Liver (tissue), 9 donors: ENCODE data around the gene ADSS2. TPM values are rescaled to one million over a fixed set of nuclear protein-coding genes. Genes with fewer than 3 reads are reported as not detected.
"Not testable (repeated sequence)": the region's sequence is repeated elsewhere in the genome, so short reads cannot be mapped to it uniquely, and the experiment has no call there.

ENCODE experiments used
- DNase-seq: peaks from one replicate; pipeline ENCODE4 v3.0.0-alpha.2; 2017; ENCODE audit warnings: low spot score
- H3K27ac ChIP-seq, 2 donors: one replicate each; pipeline ENCODE4 v1.7.0; 2013; ENCODE audit warnings: inconsistent platforms in 2 of 2, low read length in 2 of 2, control low read depth in 1 of 2, low read depth in 1 of 2, mild to moderate bottlenecking in 1 of 2
- H3K27me3 ChIP-seq, 4 donors: one replicate each; pipeline versions ENCODE4 v1.6.1 to v1.7.0; 2013; ENCODE audit warnings: low read length in 3 of 4, inconsistent platforms in 1 of 4, mild to moderate bottlenecking in 1 of 4, moderate library complexity in 1 of 4; ENCODE audit not compliant: control insufficient read depth in 4 of 4, insufficient read depth in 4 of 4
- H3K36me3 ChIP-seq, 4 donors: one replicate each; pipeline versions ENCODE4 v1.6.1 to v1.7.0; 2013; ENCODE audit warnings: low read length in 3 of 4, mild to moderate bottlenecking in 3 of 4, low read depth in 1 of 4, moderate library complexity in 1 of 4; ENCODE audit not compliant: control insufficient read depth in 4 of 4, insufficient read depth in 3 of 4
- H3K4me1 ChIP-seq, 4 donors: one replicate each; pipeline versions ENCODE4 v1.6.1 to v1.7.0; 2013; ENCODE audit warnings: low read length in 3 of 4, mild to moderate bottlenecking in 3 of 4, moderate library complexity in 1 of 4; ENCODE audit not compliant: control insufficient read depth in 4 of 4, insufficient read depth in 4 of 4
- H3K4me3 ChIP-seq, 3 donors: one replicate each; pipeline versions ENCODE4 v1.6.1 to v1.7.0; 2013; ENCODE audit warnings: low read length in 3 of 3, control low read depth in 1 of 3, low read depth in 1 of 3, mild to moderate bottlenecking in 1 of 3
- H3K9ac ChIP-seq, 2 donors: one replicate each; pipeline ENCODE4 v1.7.0; 2013; ENCODE audit warnings: low read length in 2 of 2, mild to moderate bottlenecking in 2 of 2, moderate library complexity in 2 of 2, control low read depth in 1 of 2, low read depth in 1 of 2
- H3K9me3 ChIP-seq, 4 donors: one replicate each; pipeline versions ENCODE4 v1.6.1 to v1.7.0; 2013; ENCODE audit warnings: low read length in 3 of 4; ENCODE audit not compliant: control insufficient read depth in 4 of 4
- ATF3 ChIP-seq: IDR thresholded peaks from 2 replicates; pipeline ENCODE4 v1.6.1; 2016; ENCODE audit warnings: antibody characterized with exemption
- EGR1 ChIP-seq, 2 donors: IDR thresholded peaks; 2 replicates each; pipeline ENCODE4 v1.6.1; 2016 to 2018; ENCODE audit warnings: antibody characterized with exemption in 2 of 2, low read depth in 2 of 2
- FOXA1 ChIP-seq: IDR thresholded peaks from 2 replicates; pipeline ENCODE4 v1.6.1; 2016; ENCODE audit warnings: antibody characterized with exemption
- FOXA2 ChIP-seq: IDR thresholded peaks from 2 replicates; pipeline ENCODE4 v1.6.1; 2016; ENCODE audit warnings: antibody characterized with exemption
- GABPA ChIP-seq, 2 donors: IDR thresholded peaks in 1 of 2; conservative IDR thresholded peaks in 1 of 2; 2 replicates each; pipeline ENCODE4 v1.6.1; 2016; ENCODE audit warnings: antibody characterized with exemption in 2 of 2, mild to moderate bottlenecking in 1 of 2, moderate library complexity in 1 of 2
- HNF4A ChIP-seq, 2 donors: conservative IDR thresholded peaks; 2 replicates each; pipeline ENCODE4 v1.6.1; 2016; ENCODE audit warnings: antibody characterized with exemption in 2 of 2, mild to moderate bottlenecking in 2 of 2
- HNF4G ChIP-seq: IDR thresholded peaks from 2 replicates; pipeline ENCODE4 v1.6.1; 2016; ENCODE audit warnings: antibody characterized with exemption
- JUND ChIP-seq, 2 donors: IDR thresholded peaks; 2 replicates each; pipeline ENCODE4 v1.6.1; 2016; ENCODE audit warnings: antibody characterized with exemption in 2 of 2
- MAX ChIP-seq: IDR thresholded peaks from 2 replicates; pipeline ENCODE4 v1.6.1; 2016; ENCODE audit warnings: antibody characterized with exemption
- NR2F2 ChIP-seq: IDR thresholded peaks from 2 replicates; pipeline ENCODE4 v1.6.1; 2016; ENCODE audit warnings: antibody characterized with exemption
- RAD21 ChIP-seq, 2 donors: IDR thresholded peaks; 2 replicates each; pipeline ENCODE4 v1.6.1; 2016; ENCODE audit warnings: antibody characterized with exemption in 2 of 2, mild to moderate bottlenecking in 2 of 2
- REST ChIP-seq: IDR thresholded peaks from 2 replicates; pipeline ENCODE4 v1.6.1; 2016; ENCODE audit warnings: antibody characterized with exemption, mild to moderate bottlenecking
- RXRA ChIP-seq, 2 donors: IDR thresholded peaks; 2 replicates each; pipeline ENCODE4 v1.6.1; 2017 to 2018; ENCODE audit warnings: antibody characterized with exemption in 2 of 2, mild to moderate bottlenecking in 1 of 2
- SP1 ChIP-seq: IDR thresholded peaks from 2 replicates; pipeline ENCODE4 v1.6.1; 2018; ENCODE audit warnings: antibody characterized with exemption, mild to moderate bottlenecking
- TAF1 ChIP-seq: conservative IDR thresholded peaks from 2 replicates; pipeline ENCODE4 v1.6.1; 2016; ENCODE audit warnings: antibody characterized with exemption, mild to moderate bottlenecking
- YY1 ChIP-seq: IDR thresholded peaks from 2 replicates; pipeline ENCODE4 v1.6.1; 2016; ENCODE audit warnings: antibody characterized with exemption, mild to moderate bottlenecking
- ZBTB33 ChIP-seq: IDR thresholded peaks from 2 replicates; pipeline ENCODE4 v1.6.1; 2016; ENCODE audit warnings: antibody characterized with exemption
- WGBS: extraction: QIAGEN DNeasy Blood & Tissue Kit; methylation state at CpG from one replicate; pipeline ENCODE4 v1.1.7; 2013; 5-methylcytosine and 5-hydroxymethylcytosine counted together
- polyA plus RNA-seq, 2 donors: library from polyadenylated mRNA; stranded (reverse) in 1 of 2; unstranded in 1 of 2; fragments of 200-250 nt in 1 of 2; fragments of >200 nt in 1 of 2; fragmentation: Nextera tagmentation in 1 of 2; extraction: Ambion mirVana in 1 of 2; gene quantifications; one replicate each; pipeline versions ENCODE4 v1.2.1 to v1.2.3, GENCODE V29; 2013 to 2015
- total RNA-seq, 2 donors: library from RNA; depleted of rRNA; stranded (reverse); fragments of >200 nt; gene quantifications; one replicate each; pipeline ENCODE4 v1.2.3, GENCODE V29; 2014
- donor health status: healthy.
- donor health status: healthy.
- donor health status: healthy.
- donor health status: healthy.
- donor health status: healthy.

The ADSS2 gene
- total and polyA plus RNA-seq, 4 donors: 7.3 to 17.3 (median 12.6) TPM

GRCh38 chr1:244367399-244368114 is 84.2 kb downstream of the ADSS2 start:
- H3K36me3 ChIP-seq: no peaks in the 10 kb centered on the region
- TF ChIP-seq HNF4A (conservative IDR thresholded peaks at IDR 0.05) (no peak), FOXA2 (no peak), YY1 (no peak), JUND (IDR thresholded peaks at IDR 0.05) (no peak), RXRA (IDR thresholded peaks at IDR 0.05) (no peak), ATF3 (no peak), NR2F2 (no peak), EGR1 (IDR thresholded peaks at IDR 0.05; ENCODE audit: low read depth in 2 of 2) (no peak), RAD21 (IDR thresholded peaks at IDR 0.05) (no peak), TAF1 (no peak), SP1 (no peak), GABPA (IDR thresholded peaks at IDR 0.05 in 1 of 2, conservative IDR thresholded peaks at IDR 0.05 in 1 of 2) (no peak)
- no peak overlapping the region for H3K9ac ChIP-seq
- 87% methylated on average over 18 of the region's 18 CpGs for WGBS
- H3K27me3 ChIP-seq: peaks cover 0 to 3% (median 0%) of the 10 kb centered on the region in 4 donors
- H3K27ac ChIP-seq: no peak overlapping the region
- no peak overlapping the region for H3K4me3 ChIP-seq
- H3K4me1 ChIP-seq: no peaks in the 10 kb centered on the region
- H3K9me3 ChIP-seq: no peaks in the 10 kb centered on the region
- DNase-seq: no peak

GRCh38 chr1:244365809-244366208 is 85.9 kb downstream of the ADSS2 start:
- Histone ChIP-seq H3K27me3 (no peaks in the 10 kb centered on the region), H3K4me1 (no peaks in the 10 kb centered on the region), H3K4me3 (no peak overlapping the region), H3K9ac (no peak overlapping the region), H3K27ac (no peak overlapping the region), H3K9me3 (no peaks in the 10 kb centered on the region), H3K36me3 (no peaks in the 10 kb centered on the region)
- DNase-seq: no peak
- TF ChIP-seq NR2F2 (no peak), FOXA1 (no peak), ZBTB33 (no peak), SP1 (no peak), RXRA (IDR thresholded peaks at IDR 0.05) (no peak), HNF4A (conservative IDR thresholded peaks at IDR 0.05) (no peak), REST (no peak), MAX (no peak), YY1 (no peak), FOXA2 (no peak), HNF4G (no peak), JUND (IDR thresholded peaks at IDR 0.05) (no peak)
- WGBS: 81% methylated on average over 7 of the region's 7 CpGs

GRCh38 chr1:244365262-244365661 is 86.4 kb downstream of the ADSS2 start:
- H3K9me3 ChIP-seq, H3K9ac ChIP-seq, H3K4me1 ChIP-seq, H3K36me3 ChIP-seq, DNase-seq, H3K27ac ChIP-seq, H3K27me3 ChIP-seq, H3K4me3 ChIP-seq: not testable (repeated sequence)
- 86% methylated on average over 6 of the region's 6 CpGs for WGBS
